ENCODE results near the gene EFCAB6.

Gene EFCAB6

DNA sequence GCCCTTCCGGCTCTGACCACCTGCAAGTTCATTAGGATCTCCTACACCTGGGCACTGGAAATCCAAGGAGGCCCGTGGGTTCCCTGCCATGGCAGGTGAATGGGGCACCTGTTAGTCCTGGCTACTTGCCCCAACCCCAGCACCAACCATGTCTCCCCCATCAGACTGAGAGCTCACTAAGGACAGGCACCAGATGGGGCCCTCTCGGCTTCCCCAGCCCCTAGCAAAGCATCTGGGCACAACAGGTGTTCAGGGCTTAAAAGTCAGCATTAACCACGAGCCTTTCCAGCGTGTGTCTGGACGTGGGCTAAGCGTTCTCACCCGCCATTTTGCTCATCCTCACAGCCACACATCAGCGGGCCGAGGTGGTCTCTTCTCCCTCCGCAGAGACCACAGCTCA is 48.0 kb upstream of the EFCAB6 start:
- no peak overlapping the region for H3K4ac ChIP-seq (ENCODE audit: low read length)
- peaks cover 4 to 7% of the 10 kb centered on the region in 2 donors for H3K4me1 ChIP-seq (ENCODE audit: control insufficient read depth in 2 of 2, insufficient read depth in 1 of 2, low read depth in 1 of 2, low read length in 2 of 2)
- no peaks in the 10 kb centered on the region for H3K36me3 ChIP-seq (replicated peaks in 1 of 2; ENCODE audit: control insufficient read depth in 2 of 2, insufficient read depth in 2 of 2, low read length in 2 of 2)
- no peak overlapping the region for H3K23ac ChIP-seq (ENCODE audit: low read depth, low read length, poor library complexity)
- H3K14ac ChIP-seq (ENCODE audit: low read length): no peak overlapping the region
- no peak overlapping the region for H2BK5ac ChIP-seq (ENCODE audit: low read length)
- H2BK12ac ChIP-seq (ENCODE audit: low read length): no peak overlapping the region
- no peak overlapping the region for H2AFZ ChIP-seq (ENCODE audit: low read length)
- no peak overlapping the region for H3K27ac ChIP-seq (replicated peaks; ENCODE audit: low read length)
- no peak for DNase-seq (ENCODE audit: low spot score)
- no peak overlapping the region for H4K8ac ChIP-seq (ENCODE audit: low read depth, low read length)
- no peak overlapping the region for H2BK120ac ChIP-seq (ENCODE audit: low read depth, low read length)
- no peak overlapping the region for H4K91ac ChIP-seq (ENCODE audit: low read depth, low read length, poor library complexity)
- H2BK15ac ChIP-seq (ENCODE audit: low read length): no peak overlapping the region
- H2AK5ac ChIP-seq (ENCODE audit: low read depth, low read length): no peak overlapping the region
- H3K4me3 ChIP-seq (ENCODE audit: low read length in 2 of 2): no peak overlapping the region
- no peak overlapping the region for H3K18ac ChIP-seq (ENCODE audit: low read length)
- H3K9ac ChIP-seq (ENCODE audit: low read depth, low read length, poor library complexity): no peak overlapping the region
- WGBS, 2 donors (ENCODE audit: extremely low coverage in 2 of 2, insufficient read length in 2 of 2, insufficient replicate concordance in 1 of 2): no CpG with 5 or more reads among the region's 11 CpGs
- H3K27me3 ChIP-seq (ENCODE audit: control insufficient read depth in 3 of 3, insufficient read depth in 3 of 3, low read depth in 1 of 3, low read length in 3 of 3): no peaks in the 10 kb centered on the region
- H3K9me3 ChIP-seq (replicated peaks in 1 of 2; ENCODE audit: control insufficient read depth in 2 of 2, insufficient read depth in 1 of 2, low read depth in 1 of 2, low read length in 2 of 2): peaks cover 3 to 7% of the 10 kb centered on the region in 2 donors
- peaks cover 4% of the 10 kb centered on the region for H3K79me1 ChIP-seq (ENCODE audit: low read depth, low read length)
- no peak overlapping the region for H3K4me2 ChIP-seq (ENCODE audit: insufficient read depth, low read length, poor library complexity, severe bottlenecking)

DNA sequence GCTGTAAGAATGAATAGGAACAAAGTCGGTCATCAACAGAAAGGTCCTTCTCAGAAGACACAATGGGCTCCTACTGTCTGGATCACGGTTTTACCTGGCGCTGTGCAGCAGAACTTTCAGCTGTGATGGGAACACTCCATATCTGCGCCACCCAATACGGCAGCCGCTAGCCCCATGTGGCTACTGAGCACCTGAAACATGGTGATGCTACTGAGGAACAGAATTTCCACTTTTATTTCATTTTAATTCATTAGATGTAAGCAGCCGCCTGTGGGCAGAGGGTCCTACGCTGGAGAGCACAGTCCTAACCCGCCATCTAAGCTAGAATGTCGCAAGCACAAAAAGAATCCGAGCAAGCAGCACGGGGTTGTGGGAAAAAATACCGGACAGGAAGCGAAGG is 47.5 kb upstream of the EFCAB6 start:
- Histone ChIP-seq H3K9me3 (replicated peaks in 1 of 2; ENCODE audit: control insufficient read depth in 2 of 2, insufficient read depth in 1 of 2, low read depth in 1 of 2, low read length in 2 of 2) (peaks cover 3 to 7% of the 10 kb centered on the region in 2 donors), H3K9ac (ENCODE audit: low read depth, low read length, poor library complexity) (no peak overlapping the region), H3K23ac (ENCODE audit: low read depth, low read length, poor library complexity) (no peak overlapping the region), H2BK12ac (ENCODE audit: low read length) (no peak overlapping the region), H2AFZ (ENCODE audit: low read length) (no peak overlapping the region), H2AK5ac (ENCODE audit: low read depth, low read length) (no peak overlapping the region), H3K4me1 (ENCODE audit: control insufficient read depth in 2 of 2, insufficient read depth in 1 of 2, low read depth in 1 of 2, low read length in 2 of 2) (peaks cover 4 to 7% of the 10 kb centered on the region in 2 donors), H3K4me2 (ENCODE audit: insufficient read depth, low read length, poor library complexity, severe bottlenecking) (no peak overlapping the region), H3K36me3 (replicated peaks in 1 of 2; ENCODE audit: control insufficient read depth in 2 of 2, insufficient read depth in 2 of 2, low read length in 2 of 2) (no peaks in the 10 kb centered on the region), H4K8ac (ENCODE audit: low read depth, low read length) (no peak overlapping the region), H2BK120ac (ENCODE audit: low read depth, low read length) (no peak overlapping the region), H3K14ac (ENCODE audit: low read length) (no peak overlapping the region), H2BK5ac (ENCODE audit: low read length) (no peak overlapping the region), H3K4ac (ENCODE audit: low read length) (no peak overlapping the region), H3K27me3 (ENCODE audit: control insufficient read depth in 3 of 3, insufficient read depth in 3 of 3, low read depth in 1 of 3, low read length in 3 of 3) (no peaks in the 10 kb centered on the region), H3K4me3 (ENCODE audit: low read length in 2 of 2) (no peak overlapping the region), H3K18ac (ENCODE audit: low read length) (no peak overlapping the region), H4K91ac (ENCODE audit: low read depth, low read length, poor library complexity) (no peak overlapping the region), H2BK15ac (ENCODE audit: low read length) (no peak overlapping the region), H3K27ac (replicated peaks; ENCODE audit: low read length) (no peak overlapping the region), H3K79me1 (ENCODE audit: low read depth, low read length) (peaks cover 4% of the 10 kb centered on the region)
- no CpG with 5 or more reads among the region's 14 CpGs for WGBS, 2 donors (ENCODE audit: extremely low coverage in 2 of 2, insufficient read length in 2 of 2, insufficient replicate concordance in 1 of 2)
- no peak for DNase-seq (ENCODE audit: low spot score)

DNA sequence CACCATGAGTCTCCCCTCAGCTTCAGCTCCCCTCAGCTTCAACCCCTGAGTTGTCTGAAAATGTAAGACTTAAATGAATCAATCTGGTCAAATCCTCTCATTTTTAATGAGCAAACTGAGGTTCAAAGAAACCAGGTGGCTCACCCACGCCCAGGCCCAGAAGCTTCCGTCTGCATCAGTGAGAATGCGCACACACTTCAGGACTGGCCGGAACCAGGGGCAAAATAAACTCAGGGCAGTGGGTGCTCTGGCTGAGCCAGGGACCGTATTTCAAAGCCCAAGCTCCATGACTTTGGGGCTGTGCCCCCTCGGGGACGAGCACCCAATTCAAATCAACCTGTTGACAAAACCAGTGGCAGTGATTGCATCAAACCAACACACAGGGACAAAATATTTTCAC is 47.1 kb upstream of the EFCAB6 start:
- WGBS, 2 donors (ENCODE audit: extremely low coverage in 2 of 2, insufficient read length in 2 of 2, insufficient replicate concordance in 1 of 2): no CpG with 5 or more reads among the region's 7 CpGs
- Histone ChIP-seq H4K8ac (ENCODE audit: low read depth, low read length) (no peak overlapping the region), H2BK120ac (ENCODE audit: low read depth, low read length) (no peak overlapping the region), H3K4me2 (ENCODE audit: insufficient read depth, low read length, poor library complexity, severe bottlenecking) (no peak overlapping the region), H4K91ac (ENCODE audit: low read depth, low read length, poor library complexity) (no peak overlapping the region), H3K4ac (ENCODE audit: low read length) (no peak overlapping the region), H3K4me1 (ENCODE audit: control insufficient read depth in 2 of 2, insufficient read depth in 1 of 2, low read depth in 1 of 2, low read length in 2 of 2) (peaks cover 4 to 7% of the 10 kb centered on the region in 2 donors), H3K23ac (ENCODE audit: low read depth, low read length, poor library complexity) (no peak overlapping the region), H2BK15ac (ENCODE audit: low read length) (no peak overlapping the region), H3K27me3 (ENCODE audit: control insufficient read depth in 3 of 3, insufficient read depth in 3 of 3, low read depth in 1 of 3, low read length in 3 of 3) (no peaks in the 10 kb centered on the region), H3K9ac (ENCODE audit: low read depth, low read length, poor library complexity) (no peak overlapping the region), H3K18ac (ENCODE audit: low read length) (no peak overlapping the region), H3K9me3 (replicated peaks in 1 of 2; ENCODE audit: control insufficient read depth in 2 of 2, insufficient read depth in 1 of 2, low read depth in 1 of 2, low read length in 2 of 2) (peaks cover 3 to 7% of the 10 kb centered on the region in 2 donors), H2BK12ac (ENCODE audit: low read length) (no peak overlapping the region), H3K36me3 (replicated peaks in 1 of 2; ENCODE audit: control insufficient read depth in 2 of 2, insufficient read depth in 2 of 2, low read length in 2 of 2) (no peaks in the 10 kb centered on the region), H2BK5ac (ENCODE audit: low read length) (no peak overlapping the region), H2AK5ac (ENCODE audit: low read depth, low read length) (no peak overlapping the region), H3K27ac (replicated peaks; ENCODE audit: low read length) (no peak overlapping the region), H2AFZ (ENCODE audit: low read length) (no peak overlapping the region), H3K14ac (ENCODE audit: low read length) (no peak overlapping the region), H3K4me3 (ENCODE audit: low read length in 2 of 2) (no peak overlapping the region), H3K79me1 (ENCODE audit: low read depth, low read length) (peaks cover 4% of the 10 kb centered on the region)
- DNase-seq (ENCODE audit: low spot score): no peak

DNA sequence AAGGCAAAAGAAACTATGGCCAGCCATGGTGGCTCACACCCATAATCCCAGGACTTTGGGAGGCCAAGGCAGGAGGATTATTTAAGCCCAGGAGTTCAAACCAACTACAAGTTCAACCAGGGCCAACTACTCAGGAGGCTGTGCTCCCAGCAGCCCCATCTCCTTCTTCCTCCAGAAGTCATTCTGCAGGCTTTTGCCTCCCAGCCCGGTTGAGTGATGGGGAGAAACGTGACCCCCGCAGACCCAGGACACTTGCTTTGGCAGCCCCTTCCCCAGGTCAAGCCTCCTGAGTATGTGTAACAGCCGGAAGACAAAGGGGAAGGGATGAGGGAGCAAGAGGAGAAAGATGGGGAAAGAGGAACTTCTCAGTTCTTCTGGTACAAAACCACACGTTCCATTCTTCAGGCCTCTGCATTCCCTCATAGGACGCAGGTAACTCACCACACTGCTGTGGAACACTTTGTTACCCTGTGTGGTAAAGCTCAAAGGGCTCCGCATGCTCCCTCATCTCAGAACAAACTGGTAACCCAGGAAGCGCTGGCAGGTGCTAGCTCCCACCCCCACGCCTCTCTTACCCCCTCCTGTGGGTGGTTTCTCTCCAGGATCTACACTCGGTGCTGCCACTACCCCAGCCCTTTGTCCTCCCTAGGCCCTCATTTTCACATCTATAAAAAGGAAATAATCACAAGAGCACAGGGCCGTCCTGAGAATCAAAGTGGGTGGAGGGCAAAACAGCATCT is 46.2 kb upstream of the EFCAB6 start:
- no peaks in the 10 kb centered on the region for H3K36me3 ChIP-seq (replicated peaks in 1 of 2; ENCODE audit: control insufficient read depth in 2 of 2, insufficient read depth in 2 of 2, low read length in 2 of 2)
- H2AFZ ChIP-seq (ENCODE audit: low read length): no peak overlapping the region
- no peak overlapping the region for H3K23ac ChIP-seq (ENCODE audit: low read depth, low read length, poor library complexity)
- H4K8ac ChIP-seq (ENCODE audit: low read depth, low read length): no peak overlapping the region
- H2BK12ac ChIP-seq (ENCODE audit: low read length): no peak overlapping the region
- DNase-seq (ENCODE audit: low spot score): no peak
- H3K27me3 ChIP-seq (ENCODE audit: control insufficient read depth in 3 of 3, insufficient read depth in 3 of 3, low read depth in 1 of 3, low read length in 3 of 3): no peaks in the 10 kb centered on the region
- H3K4me2 ChIP-seq (ENCODE audit: insufficient read depth, low read length, poor library complexity, severe bottlenecking): no peak overlapping the region
- no peak overlapping the region for H3K4ac ChIP-seq (ENCODE audit: low read length)
- no peak overlapping the region for H4K91ac ChIP-seq (ENCODE audit: low read depth, low read length, poor library complexity)
- H2AK5ac ChIP-seq (ENCODE audit: low read depth, low read length): no peak overlapping the region
- H2BK120ac ChIP-seq (ENCODE audit: low read depth, low read length): no peak overlapping the region
- no peak overlapping the region for H2BK15ac ChIP-seq (ENCODE audit: low read length)
- H2BK5ac ChIP-seq (ENCODE audit: low read length): no peak overlapping the region
- no peak overlapping the region for H3K18ac ChIP-seq (ENCODE audit: low read length)
- no peak overlapping the region for H3K4me3 ChIP-seq (ENCODE audit: low read length in 2 of 2)
- H3K79me1 ChIP-seq (ENCODE audit: low read depth, low read length): peaks cover 4% of the 10 kb centered on the region
- no peak overlapping the region for H3K14ac ChIP-seq (ENCODE audit: low read length)
- H3K9ac ChIP-seq (ENCODE audit: low read depth, low read length, poor library complexity): no peak overlapping the region
- no CpG with 5 or more reads among the region's 11 CpGs for WGBS, 2 donors (ENCODE audit: extremely low coverage in 2 of 2, insufficient read length in 2 of 2, insufficient replicate concordance in 1 of 2)
- no peak overlapping the region for H3K27ac ChIP-seq (replicated peaks; ENCODE audit: low read length)
- H3K4me1 ChIP-seq (ENCODE audit: control insufficient read depth in 2 of 2, insufficient read depth in 1 of 2, low read depth in 1 of 2, low read length in 2 of 2): peaks cover 7% of the 10 kb centered on the region in 2 donors
- H3K9me3 ChIP-seq (replicated peaks in 1 of 2; ENCODE audit: control insufficient read depth in 2 of 2, insufficient read depth in 1 of 2, low read depth in 1 of 2, low read length in 2 of 2): peaks cover 3 to 7% of the 10 kb centered on the region in 2 donors

Measured in neuronal stem cell (in vitro differentiated cells).